K562 (cell line): ENCODE data around the gene PTPN9. TPM values are rescaled to one million over a fixed set of nuclear protein-coding genes. Genes with fewer than 3 reads are reported as not detected.

Experiments
- BRD9 ChIP-seq: fragments of 450-650 bp; IDR thresholded peaks from 2 replicates; pipeline ENCODE4 v1.6.1; 2018; ENCODE audit warnings: low read depth; ENCODE audit not compliant: partially characterized antibody
- CBX2 ChIP-seq: fragments of 200-600 bp; sonication (generic); IDR thresholded peaks from one replicate; pipeline ENCODE4 v1.6.1; 2012; ENCODE audit warnings: mild to moderate bottlenecking, low read length, inconsistent platforms; ENCODE audit not compliant: insufficient read depth, poor library complexity, severe bottlenecking
- CHD4 ChIP-seq: fragments of 200-600 bp; sonication (generic); IDR thresholded peaks from 3 replicates; pipeline ENCODE4 v1.6.1; 2012; ENCODE audit warnings: low read depth, mild to moderate bottlenecking, mixed read lengths, low read length, inconsistent platforms; ENCODE audit not compliant: insufficient read depth, insufficient replicate concordance, poor library complexity, severe bottlenecking
- HMGN3 ChIP-seq: IDR thresholded peaks from 2 replicates; pipeline ENCODE4 v1.6.1; 2011; ENCODE audit warnings: borderline replicate concordance, low read depth, mild to moderate bottlenecking, mixed read lengths, low read length; ENCODE audit not compliant: insufficient read length; ENCODE audit errors: extremely low read depth
- IRF2 ChIP-seq: sonication (generic); formaldehyde crosslinking; IDR thresholded peaks from 2 replicates; pipeline ENCODE4 v1.8.1; 2022; ENCODE audit warnings: mild to moderate bottlenecking, missing genetic modification reagents
- KLF13 ChIP-seq: fragments of 450-650 bp; IDR thresholded peaks from 2 replicates; pipeline ENCODE4 v1.6.1; 2016; ENCODE audit warnings: missing genetic modification characterization, low read depth, mild to moderate bottlenecking, missing compliant biosample characterization, moderate library complexity, borderline replicate concordance
- NONO ChIP-seq, 2 experiments: fragments of 200-400 bp in 1 of 2; fragments of 450-650 bp in 1 of 2; formaldehyde crosslinking in 1 of 2; IDR thresholded peaks; 2 replicates each; pipeline ENCODE4 v1.6.1; 2017; ENCODE audit warnings: low read depth in 2 of 2, mild to moderate bottlenecking in 2 of 2, moderate library complexity in 2 of 2, low read length in 1 of 2
- POLR2H ChIP-seq: IDR thresholded peaks from 2 replicates; pipeline ENCODE4 v1.6.1; 2016; ENCODE audit warnings: missing genetic modification characterization, low read depth, mild to moderate bottlenecking, control low read depth, missing compliant biosample characterization, moderate library complexity
- REST ChIP-seq, 2 experiments: fragments of 450-650 bp; formaldehyde crosslinking in 1 of 2; IDR thresholded peaks; 2 replicates each; pipeline versions ENCODE4 v1.4.0 to v1.6.1; 2014 to 2020; ENCODE audit warnings: mild to moderate bottlenecking in 2 of 2, borderline replicate concordance in 1 of 2, low read depth in 1 of 2
- SIX5 ChIP-seq, 2 experiments: IDR thresholded peaks; 2 replicates each; pipeline ENCODE4 v1.6.1; 2011; ENCODE audit warnings: low read length in 2 of 2, borderline replicate concordance in 1 of 2, low read depth in 1 of 2, mild to moderate bottlenecking in 1 of 2, moderate library complexity in 1 of 2; ENCODE audit not compliant: insufficient read depth in 1 of 2
- TBL1XR1 ChIP-seq, 2 experiments: IDR thresholded peaks; 2 replicates each; pipeline ENCODE4 v1.6.1; 2012; ENCODE audit warnings: improper control_type of control experiment in 2 of 2, low read length in 2 of 2, mild to moderate bottlenecking in 1 of 2
- XRCC3 ChIP-seq: fragments of 450-650 bp; IDR thresholded peaks from 2 replicates; pipeline ENCODE4 v1.6.1; 2017; ENCODE audit warnings: mild to moderate bottlenecking, moderate library complexity
- ZNF444 ChIP-seq: fragments of 250-450 bp; sonication (Bioruptor Pico); IDR thresholded peaks from 2 replicates; pipeline ENCODE4 v1.4.0; 2020; ENCODE audit warnings: mild to moderate bottlenecking, moderate library complexity
- ZNF551 ChIP-seq: fragments of 250-450 bp; sonication (Bioruptor Pico); IDR thresholded peaks from 2 replicates; pipeline ENCODE4 v1.5.0; 2021; ENCODE audit warnings: mild to moderate bottlenecking, moderate library complexity
- ZNF639 ChIP-seq, 2 experiments: fragments of 200-800 bp in 1 of 2; sonication (Bioruptor generic) in 1 of 2; sonication (generic) in 1 of 2; formaldehyde crosslinking in 1 of 2; IDR thresholded peaks in 1 of 2; conservative IDR thresholded peaks in 1 of 2; 2 replicates each; pipeline versions ENCODE4 v1.5.0 to v1.6.1; 2016 to 2020; ENCODE audit warnings: missing compliant biosample characterization in 1 of 2, missing genetic modification characterization in 1 of 2, missing genetic modification reagents in 1 of 2
- polyA plus RNA-seq, 8 experiments: library from polyadenylated mRNA; depleted of rRNA in 4 of 8; stranded (reverse) in 5 of 8; unstranded in 3 of 8; fragments of >200 nt; fragmentation: Nextera tagmentation in 2 of 8; fragmentation: Illumina TruSeq in 1 of 8; extraction: Ambion mirVana in 2 of 8; extraction: Trizol in 1 of 8; gene quantifications; 2 replicates each; pipeline versions ENCODE4 v1.2.1 to v1.2.3, GENCODE V29; 2011 to 2014; ENCODE audit warnings: inconsistent platforms in 1 of 8, missing spikeins in 1 of 8
- total RNA-seq, 7 experiments: library from RNA; depleted of rRNA in 6 of 7; stranded (reverse); fragments of >200 nt in 6 of 7; fragmentation: Illumina TruSeq in 2 of 7; extraction: Trizol in 2 of 7; gene quantifications; 2 replicates each; pipeline versions ENCODE4 v1.2.1 to v1.2.3, GENCODE V29; 2011 to 2021; ENCODE audit warnings: low replicate concordance in 1 of 7

Gene PTPN9
- total and polyA plus RNA-seq, 9 of the 15 experiments (the other 6 are each of a cell fraction or from before 2014, with no cell fraction given), result 5.0 to 24.0 (median 14.2) TPM

GRCh38 chr15:75450307-75451201 lies 128.6 kb downstream of the PTPN9 start (continued):
- TF ChIP-seq CHD4 (no peak), ZNF639 (CRISPR knock-in tag; conservative IDR thresholded peaks at IDR 0.05 in 1 of 2, IDR thresholded peaks at IDR 0.05 in 1 of 2) (peak in 1 of 2 experiments; percentile 93; a peak in 1 of 4 replicates), IRF2 (CRISPR knock-in tag) (no peak), TBL1XR1 (IDR thresholded peaks at IDR 0.05; ENCODE audit: low read length in 2 of 2) (no peak), XRCC3 (no peak), SIX5 (IDR thresholded peaks at IDR 0.05; ENCODE audit: borderline replicate concordance in 1 of 2, insufficient read depth in 1 of 2, low read depth in 1 of 2, low read length in 2 of 2) (no peak), ZNF551 (CRISPR knock-in tag) (no peak), CBX2 (no peak), REST (IDR thresholded peaks at IDR 0.05; ENCODE audit: borderline replicate concordance) (no peak), REST (CRISPR knock-in tag; IDR thresholded peaks at IDR 0.05; ENCODE audit: low read depth) (no peak), ZNF444 (CRISPR knock-in tag) (no peak), KLF13 (tag) (0 out of 2 replicates have a peak, but pooled peaks have one; percentile 8), POLR2H (tag) (no peak), HMGN3 (no peak), NONO (IDR thresholded peaks at IDR 0.05; ENCODE audit: low read depth in 2 of 2, low read length in 1 of 2) (peak in 1 of 2 experiments; percentile 14; a peak in 1 of 4 replicates), BRD9 (no peak)
